ENCODE measurements around the gene WNT2. TPM values are rescaled to one million over a fixed set of nuclear protein-coding genes. Genes with fewer than 3 reads are reported as not detected.
A peak's percentile ranks its signal among the peaks of the same experiment; 100 is the strongest.

The WNT2 gene
- polyA plus RNA-seq, 1 donor (not counting 4 experiments of a cell fraction or from before 2014, with no cell fraction given), result not detected

DNA sequence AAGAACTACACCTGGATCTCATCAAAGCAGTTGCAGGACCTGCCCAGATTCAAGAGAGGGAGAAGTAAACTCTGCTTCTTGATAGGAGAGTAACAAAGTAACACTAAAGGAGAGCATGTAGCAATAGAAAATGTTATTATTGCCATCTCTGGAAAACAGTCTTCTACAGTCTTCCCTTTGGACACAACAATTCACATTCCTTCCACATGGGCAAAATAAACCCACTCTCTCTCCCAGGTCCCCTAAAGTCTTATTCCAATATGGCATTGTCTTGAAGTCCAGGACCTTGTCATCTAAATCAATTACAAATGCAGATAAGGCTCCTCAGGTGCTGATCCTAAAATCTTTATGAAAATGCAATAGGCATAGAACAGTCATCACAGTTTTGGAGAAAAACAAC is 10.3 kb upstream of the WNT2 start:
- TF ChIP-seq EZH2 (IDR thresholded peaks at IDR 0.05; ENCODE audit: low read length), result no peak
- TF ChIP-seq, protein P1, sequence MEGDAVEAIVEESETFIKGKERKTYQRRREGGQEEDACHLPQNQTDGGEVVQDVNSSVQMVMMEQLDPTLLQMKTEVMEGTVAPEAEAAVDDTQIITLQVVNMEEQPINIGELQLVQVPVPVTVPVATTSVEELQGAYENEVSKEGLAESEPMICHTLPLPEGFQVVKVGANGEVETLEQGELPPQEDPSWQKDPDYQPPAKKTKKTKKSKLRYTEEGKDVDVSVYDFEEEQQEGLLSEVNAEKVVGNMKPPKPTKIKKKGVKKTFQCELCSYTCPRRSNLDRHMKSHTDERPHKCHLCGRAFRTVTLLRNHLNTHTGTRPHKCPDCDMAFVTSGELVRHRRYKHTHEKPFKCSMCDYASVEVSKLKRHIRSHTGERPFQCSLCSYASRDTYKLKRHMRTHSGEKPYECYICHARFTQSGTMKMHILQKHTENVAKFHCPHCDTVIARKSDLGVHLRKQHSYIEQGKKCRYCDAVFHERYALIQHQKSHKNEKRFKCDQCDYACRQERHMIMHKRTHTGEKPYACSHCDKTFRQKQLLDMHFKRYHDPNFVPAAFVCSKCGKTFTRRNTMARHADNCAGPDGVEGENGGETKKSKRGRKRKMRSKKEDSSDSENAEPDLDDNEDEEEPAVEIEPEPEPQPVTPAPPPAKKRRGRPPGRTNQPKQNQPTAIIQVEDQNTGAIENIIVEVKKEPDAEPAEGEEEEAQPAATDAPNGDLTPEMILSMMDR (optimal IDR thresholded peaks at IDR 0.05 in 1 of 3, IDR thresholded peaks at IDR 0.05 in 1 of 3, conservative IDR thresholded peaks at IDR 0.05 in 1 of 3; ENCODE audit: extremely low read depth in 1 of 3, insufficient read depth in 2 of 3, low read length in 3 of 3), result peak in 1 of 3 experiments; percentile 6
- H3K27ac ChIP-seq (ENCODE audit: control insufficient read depth, insufficient read depth, low read length), result no peak overlapping the region
- H3K9ac ChIP-seq (ENCODE audit: control insufficient read depth, extremely low read depth, insufficient read depth, low read length), result no peak overlapping the region
- H3K9me1 ChIP-seq (ENCODE audit: control insufficient read depth, extremely low read depth, insufficient read depth, low read length), result no peaks in the 10 kb centered on the region
- dilution Hi-C loops (cut with MboI; ENCODE audit: extremely low pct_ligation_motif_present, low sequenced_read_pairs), result no loop called here
- H3K9me3 ChIP-seq (ENCODE audit: control insufficient read depth, low read depth, low read length), result no peaks in the 10 kb centered on the region
- no peaks in the 10 kb centered on the region for H3K36me3 ChIP-seq (ENCODE audit: control insufficient read depth in 2 of 2, extremely low read depth in 1 of 2, insufficient read depth in 2 of 2, low read length in 2 of 2)
- H2AFZ ChIP-seq (ENCODE audit: control insufficient read depth, low read length), result no peak overlapping the region
- no peaks in the 10 kb centered on the region for H3K4me1 ChIP-seq (ENCODE audit: control insufficient read depth, extremely low read depth, insufficient read depth, low read length)
- peaks cover 4% of the 10 kb centered on the region for H3K27me3 ChIP-seq (ENCODE audit: control insufficient read depth, extremely low read depth, insufficient read depth, low read length)
- H3K79me2 ChIP-seq (ENCODE audit: control insufficient read depth, insufficient read depth, low read length), result no peaks in the 10 kb centered on the region
- H3K4me2 ChIP-seq (ENCODE audit: control insufficient read depth, extremely low read depth, insufficient read depth, low read depth, low read length), result no peak overlapping the region
- H4K20me1 ChIP-seq (ENCODE audit: control insufficient read depth, extremely low read depth, insufficient read depth, low read length), result no peaks in the 10 kb centered on the region
- DNase-seq (ENCODE audit: low read depth, low spot score) (no peak), FAIRE-seq (no peak)
- no peak overlapping the region for H3K4me3 ChIP-seq (ENCODE audit: control insufficient read depth in 2 of 3, extremely low read depth in 1 of 3, insufficient read depth in 2 of 3, low read depth in 1 of 3, low read length in 3 of 3)

DNA sequence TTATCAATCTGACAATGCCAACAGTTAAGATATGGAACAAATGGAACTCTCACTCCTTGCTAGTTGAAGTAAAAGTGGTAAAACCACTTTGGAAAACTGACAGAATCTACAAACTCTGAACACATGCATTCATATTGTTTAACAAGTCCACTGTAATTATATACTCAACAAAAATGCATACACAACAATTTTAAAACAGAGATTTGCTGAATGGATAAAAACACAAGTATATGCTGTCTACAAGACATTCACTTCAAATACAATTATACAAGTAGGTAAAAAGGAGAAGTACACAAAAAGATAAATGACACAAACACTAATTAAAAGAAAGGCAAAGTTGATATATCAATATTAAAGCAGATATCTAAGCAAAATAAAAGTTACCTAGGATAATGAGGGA is 9.2 kb upstream of the WNT2 start:
- H3K27me3 ChIP-seq (ENCODE audit: control insufficient read depth, extremely low read depth, insufficient read depth, low read length), result peaks cover 4% of the 10 kb centered on the region
- H3K36me3 ChIP-seq (ENCODE audit: control insufficient read depth in 2 of 2, extremely low read depth in 1 of 2, insufficient read depth in 2 of 2, low read length in 2 of 2), result no peaks in the 10 kb centered on the region
- no peaks in the 10 kb centered on the region for H3K9me1 ChIP-seq (ENCODE audit: control insufficient read depth, extremely low read depth, insufficient read depth, low read length)
- dilution Hi-C loops (cut with MboI; ENCODE audit: extremely low pct_ligation_motif_present, low sequenced_read_pairs), result no loop called here
- no peaks in the 10 kb centered on the region for H4K20me1 ChIP-seq (ENCODE audit: control insufficient read depth, extremely low read depth, insufficient read depth, low read length)
- no peak overlapping the region for H3K4me2 ChIP-seq (ENCODE audit: control insufficient read depth, extremely low read depth, insufficient read depth, low read depth, low read length)
- FAIRE-seq, result no peak
- H2AFZ ChIP-seq (ENCODE audit: control insufficient read depth, low read length), result no peak overlapping the region
- TF ChIP-seq, protein P1 (optimal IDR thresholded peaks at IDR 0.05 in 1 of 3, IDR thresholded peaks at IDR 0.05 in 1 of 3, conservative IDR thresholded peaks at IDR 0.05 in 1 of 3; ENCODE audit: extremely low read depth in 1 of 3, insufficient read depth in 2 of 3, low read length in 3 of 3), result no peak
- TF ChIP-seq EZH2 (IDR thresholded peaks at IDR 0.05; ENCODE audit: low read length), result no peak
- no peaks in the 10 kb centered on the region for H3K79me2 ChIP-seq (ENCODE audit: control insufficient read depth, insufficient read depth, low read length)
- no peak overlapping the region for H3K9ac ChIP-seq (ENCODE audit: control insufficient read depth, extremely low read depth, insufficient read depth, low read length)
- no peak overlapping the region for H3K27ac ChIP-seq (ENCODE audit: control insufficient read depth, insufficient read depth, low read length)
- no peak for DNase-seq (ENCODE audit: low read depth, low spot score)
- H3K4me3 ChIP-seq (ENCODE audit: control insufficient read depth in 2 of 3, extremely low read depth in 1 of 3, insufficient read depth in 2 of 3, low read depth in 1 of 3, low read length in 3 of 3), result no peak overlapping the region
- no peaks in the 10 kb centered on the region for H3K9me3 ChIP-seq (ENCODE audit: control insufficient read depth, low read depth, low read length)
- no peaks in the 10 kb centered on the region for H3K4me1 ChIP-seq (ENCODE audit: control insufficient read depth, extremely low read depth, insufficient read depth, low read length)
